ENCODE data around the gene MCOLN2. TPM values are rescaled to one million over a fixed set of nuclear protein-coding genes. Genes with fewer than 3 reads are reported as not detected.

Gene MCOLN2
- not detected for polyA plus RNA-seq (2012; ENCODE audit: insufficient read depth, insufficient read length, low read depth)

DNA sequence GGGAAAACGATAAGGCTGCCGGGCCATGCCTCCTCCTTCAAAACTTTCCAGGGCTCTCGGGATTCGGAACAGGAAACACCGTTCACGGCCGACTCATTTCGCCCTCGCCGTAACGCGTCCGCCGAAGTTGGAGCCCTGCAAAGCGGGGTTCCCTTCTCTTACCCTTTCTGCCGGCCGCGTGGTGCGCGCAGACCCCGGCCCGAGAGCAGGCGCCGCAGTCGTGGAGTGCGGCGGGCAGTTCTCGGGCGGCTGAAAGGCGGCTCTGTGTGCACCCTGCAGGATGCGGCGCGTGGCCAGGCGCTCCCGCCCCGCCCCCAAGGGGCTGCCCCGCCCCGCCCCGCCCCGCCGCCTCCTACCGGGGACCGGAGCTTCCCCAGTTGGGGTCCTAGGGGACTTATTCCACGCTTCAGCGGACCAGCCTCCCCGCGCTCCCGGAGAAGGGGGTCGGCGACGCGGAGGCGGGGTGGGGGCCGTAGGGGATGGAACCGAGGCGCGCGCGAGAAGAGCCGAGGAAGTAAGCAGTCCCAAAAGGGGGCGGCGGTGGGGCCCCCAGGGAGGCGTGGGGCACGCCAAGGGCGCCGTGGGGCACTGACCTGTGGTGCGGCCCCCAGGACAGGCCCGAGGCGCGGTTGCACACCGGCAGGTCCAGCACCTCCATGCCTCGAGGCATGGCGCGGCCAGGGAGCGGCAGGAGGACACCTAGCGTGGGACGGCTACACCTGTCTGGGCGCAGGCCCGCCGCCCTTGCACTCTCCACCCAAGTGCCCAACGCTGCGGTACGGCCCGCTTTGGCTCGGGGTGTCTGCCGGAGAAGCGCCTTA lies at the start of gene MCOLN2:
TSS of gene MCOLN2 (minus strand) at position 268 of the 821 bp plus-strand sequence. CDS start at position 27, 241 bp downstream.
- peaks cover 42% of the 10 kb centered on the region for H3K27me3 ChIP-seq
- no peaks in the 10 kb centered on the region for H3K4me1 ChIP-seq
- TF ChIP-seq, protein P1, sequence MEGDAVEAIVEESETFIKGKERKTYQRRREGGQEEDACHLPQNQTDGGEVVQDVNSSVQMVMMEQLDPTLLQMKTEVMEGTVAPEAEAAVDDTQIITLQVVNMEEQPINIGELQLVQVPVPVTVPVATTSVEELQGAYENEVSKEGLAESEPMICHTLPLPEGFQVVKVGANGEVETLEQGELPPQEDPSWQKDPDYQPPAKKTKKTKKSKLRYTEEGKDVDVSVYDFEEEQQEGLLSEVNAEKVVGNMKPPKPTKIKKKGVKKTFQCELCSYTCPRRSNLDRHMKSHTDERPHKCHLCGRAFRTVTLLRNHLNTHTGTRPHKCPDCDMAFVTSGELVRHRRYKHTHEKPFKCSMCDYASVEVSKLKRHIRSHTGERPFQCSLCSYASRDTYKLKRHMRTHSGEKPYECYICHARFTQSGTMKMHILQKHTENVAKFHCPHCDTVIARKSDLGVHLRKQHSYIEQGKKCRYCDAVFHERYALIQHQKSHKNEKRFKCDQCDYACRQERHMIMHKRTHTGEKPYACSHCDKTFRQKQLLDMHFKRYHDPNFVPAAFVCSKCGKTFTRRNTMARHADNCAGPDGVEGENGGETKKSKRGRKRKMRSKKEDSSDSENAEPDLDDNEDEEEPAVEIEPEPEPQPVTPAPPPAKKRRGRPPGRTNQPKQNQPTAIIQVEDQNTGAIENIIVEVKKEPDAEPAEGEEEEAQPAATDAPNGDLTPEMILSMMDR (IDR thresholded peaks at IDR 0.05; ENCODE audit: low read depth, low read length): no peak
- peak within 1 kb of the TSS; percentile 39 for H3K4me3 ChIP-seq (ENCODE audit: low read depth, low read length)
- H3K36me3 ChIP-seq: no peaks in the 10 kb centered on the region
- H3K9me3 ChIP-seq: no peaks in the 10 kb centered on the region
- DNase-seq: peak; percentile 47

DNA sequence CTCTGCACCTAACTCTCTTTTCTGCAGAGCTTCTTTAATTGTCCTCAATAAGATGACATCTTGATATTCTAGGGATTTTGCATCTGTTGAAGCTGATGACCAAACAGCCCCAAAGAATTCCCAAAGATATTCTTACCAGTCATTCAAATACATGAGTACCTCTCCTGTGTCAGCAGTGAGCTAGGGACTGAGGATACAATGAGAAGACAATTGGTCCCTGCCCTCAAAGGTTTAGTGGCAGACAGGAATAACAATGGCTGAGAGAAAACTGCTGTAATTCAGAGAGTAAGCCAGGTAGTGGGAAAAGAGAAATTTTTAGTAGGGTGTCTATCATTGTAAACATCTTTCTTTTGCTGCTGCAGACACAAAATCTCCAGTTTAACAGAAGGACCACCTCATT lies 45.5 kb upstream of the MCOLN2 start:
- no peaks in the 10 kb centered on the region for H3K4me1 ChIP-seq
- H3K27me3 ChIP-seq: peaks cover 25% of the 10 kb centered on the region
- H3K9me3 ChIP-seq: no peaks in the 10 kb centered on the region
- TF ChIP-seq, protein P1 (IDR thresholded peaks at IDR 0.05; ENCODE audit: low read depth, low read length): no peak
- H3K4me3 ChIP-seq (ENCODE audit: low read depth, low read length): no peak overlapping the region
- no peaks in the 10 kb centered on the region for H3K36me3 ChIP-seq
- DNase-seq: no peak

DNA sequence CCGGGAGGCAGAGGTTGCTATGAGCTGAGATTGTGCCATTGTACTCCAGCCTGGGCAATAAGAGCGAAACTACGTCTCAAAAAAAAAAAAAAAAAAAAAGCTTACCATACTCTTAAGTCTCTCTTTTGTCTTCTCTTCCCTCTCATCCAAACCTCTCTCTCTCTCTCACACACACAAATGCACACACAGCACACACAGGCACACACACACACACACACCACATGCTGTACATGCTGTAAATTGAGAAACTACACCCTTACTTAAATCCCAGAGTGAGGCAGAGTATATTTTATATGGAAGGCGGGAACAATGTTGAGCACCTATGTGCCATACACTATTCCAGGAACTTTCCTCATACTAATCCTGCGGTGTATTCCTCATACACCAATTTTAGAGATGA lies 44.9 kb upstream of the MCOLN2 start:
- Histone ChIP-seq H3K4me3 (ENCODE audit: low read depth, low read length) (no peak overlapping the region), H3K36me3 (no peaks in the 10 kb centered on the region), H3K9me3 (no peaks in the 10 kb centered on the region), H3K27me3 (peaks cover 19% of the 10 kb centered on the region), H3K4me1 (no peaks in the 10 kb centered on the region)
- TF ChIP-seq, protein P1 (IDR thresholded peaks at IDR 0.05; ENCODE audit: low read depth, low read length): no peak
- DNase-seq: no peak

DNA sequence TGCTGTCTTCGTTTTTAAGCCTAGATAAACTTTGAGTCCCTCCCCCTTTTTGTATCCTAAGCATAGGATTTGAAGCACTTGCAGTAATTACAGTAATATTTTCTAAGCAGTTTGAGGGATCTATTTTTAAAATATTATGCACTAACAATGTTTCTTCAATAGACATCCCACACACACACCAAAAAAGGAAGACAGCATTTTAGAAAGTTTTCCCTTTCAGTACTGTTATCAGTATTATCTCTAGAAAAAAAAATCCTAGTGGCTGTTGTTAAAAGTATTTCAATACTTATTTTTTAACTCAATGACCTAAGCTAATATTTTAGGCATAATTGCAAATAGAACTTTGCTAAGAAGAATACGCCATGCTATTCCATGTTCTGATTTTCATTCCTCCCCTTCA lies 36.3 kb upstream of the MCOLN2 start:
- H3K27me3 ChIP-seq: no peaks in the 10 kb centered on the region
- H3K4me1 ChIP-seq: no peaks in the 10 kb centered on the region
- no peaks in the 10 kb centered on the region for H3K9me3 ChIP-seq
- no peak overlapping the region for H3K4me3 ChIP-seq (ENCODE audit: low read depth, low read length)
- H3K36me3 ChIP-seq: no peaks in the 10 kb centered on the region
- TF ChIP-seq, protein P1 (IDR thresholded peaks at IDR 0.05; ENCODE audit: low read depth, low read length): no peak
- no peak for DNase-seq

DNA sequence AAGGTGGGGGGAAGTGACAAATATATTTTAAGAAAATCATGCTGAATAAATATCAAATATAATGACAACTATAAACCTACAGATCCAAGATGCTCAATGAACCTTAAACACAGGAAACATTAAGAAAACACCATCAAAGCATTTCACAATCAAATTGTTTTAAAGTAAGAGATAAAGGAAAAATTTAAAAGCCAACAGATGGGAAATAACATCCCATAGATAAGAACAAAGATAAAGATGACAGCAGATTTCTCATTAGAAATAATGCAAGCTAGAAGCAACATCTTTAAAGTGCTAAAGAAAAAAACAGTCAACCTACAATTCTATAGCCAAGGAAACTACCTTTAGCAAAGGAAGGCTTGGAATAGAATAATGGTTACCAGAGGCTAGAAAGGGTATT lies 33.6 kb upstream of the MCOLN2 start:
- no peaks in the 10 kb centered on the region for H3K4me1 ChIP-seq
- H3K27me3 ChIP-seq: no peaks in the 10 kb centered on the region
- no peaks in the 10 kb centered on the region for H3K9me3 ChIP-seq
- no peaks in the 10 kb centered on the region for H3K36me3 ChIP-seq
- no peak for DNase-seq
- TF ChIP-seq, protein P1 (IDR thresholded peaks at IDR 0.05; ENCODE audit: low read depth, low read length): no peak
- no peak overlapping the region for H3K4me3 ChIP-seq (ENCODE audit: low read depth, low read length)

DNA sequence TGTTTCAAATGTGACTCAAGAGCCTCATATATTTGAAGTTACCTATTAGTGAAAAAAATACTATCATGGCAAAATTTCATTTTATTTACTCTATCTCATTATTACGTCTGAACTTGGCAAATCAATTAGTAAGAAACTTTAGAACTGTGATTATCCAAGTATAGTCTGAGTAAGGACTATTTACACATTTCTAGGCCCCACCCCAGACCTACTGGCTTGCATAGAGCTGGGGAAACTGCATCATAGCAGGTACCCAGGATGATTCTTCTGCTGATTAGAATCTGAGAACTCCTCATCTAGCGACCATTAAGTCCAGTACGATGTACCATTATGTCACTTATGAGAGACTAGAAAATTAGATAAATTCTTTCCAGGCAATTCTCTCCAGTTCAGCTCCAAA lies 31.2 kb upstream of the MCOLN2 start:
- no peaks in the 10 kb centered on the region for H3K9me3 ChIP-seq
- TF ChIP-seq, protein P1 (IDR thresholded peaks at IDR 0.05; ENCODE audit: low read depth, low read length): no peak
- no peaks in the 10 kb centered on the region for H3K36me3 ChIP-seq
- H3K4me3 ChIP-seq (ENCODE audit: low read depth, low read length): no peak overlapping the region
- DNase-seq: no peak
- no peaks in the 10 kb centered on the region for H3K4me1 ChIP-seq
- no peaks in the 10 kb centered on the region for H3K27me3 ChIP-seq

All from BE2C (cell line).